IPS-18a (cell line): ENCODE measurements around the gene SLC23A2.

Experiments used
- H3K27ac ChIP-seq: one replicate; pipeline ENCODE4 v1.5.1; 2013; ENCODE audit warnings: low read length
- H3K27me3 ChIP-seq: one replicate; pipeline ENCODE4 v1.6.1; 2013; ENCODE audit warnings: mild to moderate bottlenecking, low read length; ENCODE audit not compliant: control insufficient read depth, insufficient read depth
- H3K36me3 ChIP-seq: one replicate; pipeline ENCODE4 v1.6.1; 2013; ENCODE audit warnings: low read depth, low read length; ENCODE audit not compliant: control insufficient read depth
- H3K4me1 ChIP-seq: one replicate; pipeline ENCODE4 v1.6.1; 2013; ENCODE audit warnings: low read depth, low read length; ENCODE audit not compliant: control insufficient read depth
- H3K4me3 ChIP-seq: one replicate; pipeline ENCODE4 v1.5.1; 2013; ENCODE audit warnings: low read length
- H3K9ac ChIP-seq: one replicate; pipeline ENCODE4 v1.6.1; 2013; ENCODE audit warnings: mild to moderate bottlenecking, low read length, moderate library complexity
- H3K9me3 ChIP-seq: one replicate; pipeline ENCODE4 v1.6.1; 2013; ENCODE audit warnings: low read depth, low read length; ENCODE audit not compliant: control insufficient read depth

SLC23A2 gene

GRCh38 chr20:4813076-4813862 lies 188.0 kb downstream of the SLC23A2 start:
- H3K27ac ChIP-seq, result no peak overlapping the region
- no peaks in the 10 kb centered on the region for H3K36me3 ChIP-seq

DNA sequence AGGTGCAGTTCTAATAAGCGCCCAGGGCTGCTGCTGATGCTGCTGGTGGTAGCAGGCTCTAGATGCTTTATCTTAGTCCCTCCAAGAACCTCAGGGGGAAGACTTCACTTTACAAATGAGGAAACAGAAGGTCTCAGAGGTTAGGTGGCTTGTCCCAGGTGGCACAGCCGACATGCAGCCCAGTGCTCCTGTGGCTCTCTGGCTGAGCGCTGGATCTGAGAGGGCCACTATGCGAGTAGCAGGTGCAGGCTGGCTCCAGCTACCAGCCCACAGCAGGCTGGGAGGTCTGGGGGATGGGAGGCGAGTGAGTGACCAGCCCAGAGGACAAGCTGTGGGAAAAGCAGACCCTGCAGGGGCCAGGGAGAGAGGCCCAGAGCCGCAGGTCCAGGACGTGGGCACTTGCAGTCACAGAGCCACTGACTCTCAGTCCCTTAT lies 188.7 kb downstream of the SLC23A2 start:
- H3K9me3 ChIP-seq, result no peaks in the 10 kb centered on the region
- H3K27me3 ChIP-seq, result no peaks in the 10 kb centered on the region
- H3K4me1 ChIP-seq, result peaks cover 5% of the 10 kb centered on the region
- H3K36me3 ChIP-seq, result no peaks in the 10 kb centered on the region
- H3K9ac ChIP-seq, result no peak overlapping the region
- no peak overlapping the region for H3K4me3 ChIP-seq
- H3K27ac ChIP-seq, result no peak overlapping the region

More at GRCh38 chr20:4813076-4813862, 188.0 kb downstream of the SLC23A2 start:
- Histone ChIP-seq H3K9ac (no peak overlapping the region), H3K4me3 (no peak overlapping the region), H3K4me1 (peaks cover 5% of the 10 kb centered on the region), H3K9me3 (no peaks in the 10 kb centered on the region), H3K27me3 (no peaks in the 10 kb centered on the region)

DNA sequence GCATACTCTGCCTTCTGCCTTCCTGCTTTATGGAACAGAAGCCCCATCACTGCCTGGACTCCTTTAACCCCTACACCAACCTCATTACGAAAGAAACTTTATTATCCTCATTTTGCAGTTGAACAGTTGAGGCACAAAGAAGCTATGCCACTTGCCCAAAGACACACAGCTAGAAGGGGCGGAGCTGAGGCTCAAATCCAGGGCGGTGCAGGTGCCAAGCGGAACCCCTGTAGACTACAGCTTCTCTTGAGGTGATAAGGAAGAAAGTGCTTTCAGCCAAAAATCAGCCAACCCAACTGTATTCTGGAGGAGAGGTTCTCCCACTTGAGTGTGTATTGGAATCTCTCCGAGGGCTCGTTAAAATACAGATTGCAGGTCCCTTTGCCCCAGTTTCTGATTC lies 189.1 kb downstream of the SLC23A2 start:
- H3K4me1 ChIP-seq, result peaks cover 5% of the 10 kb centered on the region
- H3K9me3 ChIP-seq, result no peaks in the 10 kb centered on the region
- H3K9ac ChIP-seq, result no peak overlapping the region
- H3K4me3 ChIP-seq, result no peak overlapping the region
- H3K36me3 ChIP-seq, result no peaks in the 10 kb centered on the region
- no peaks in the 10 kb centered on the region for H3K27me3 ChIP-seq
- no peak overlapping the region for H3K27ac ChIP-seq

DNA sequence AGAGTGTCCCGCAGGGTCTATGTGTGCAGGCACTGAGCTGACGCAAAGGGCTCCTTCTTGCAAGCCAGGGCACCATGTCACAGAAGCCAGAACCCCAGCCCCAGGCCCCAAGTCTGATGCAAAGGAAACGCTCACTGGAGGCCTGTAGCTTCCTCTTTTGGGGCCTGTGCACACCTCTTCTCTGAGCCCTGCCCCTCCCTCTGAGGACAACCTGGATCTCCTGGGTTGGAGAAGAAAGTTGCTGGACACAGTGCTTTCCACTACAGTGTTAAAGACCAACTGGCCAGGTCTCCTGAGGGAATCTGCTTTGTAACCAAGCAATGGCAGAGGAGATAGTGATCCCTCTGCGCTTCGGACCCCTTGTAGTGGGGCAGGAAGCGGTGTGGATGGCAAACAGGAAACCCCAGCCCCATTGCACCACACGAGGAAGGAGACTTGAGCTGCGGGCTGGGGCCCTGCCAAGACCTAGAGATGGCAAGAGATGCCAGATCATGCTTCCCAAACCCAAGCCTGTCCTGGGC lies 189.6 kb downstream of the SLC23A2 start:
- H3K4me3 ChIP-seq, result no peak overlapping the region
- H3K27me3 ChIP-seq, result no peaks in the 10 kb centered on the region
- H3K36me3 ChIP-seq, result no peaks in the 10 kb centered on the region
- H3K9me3 ChIP-seq, result no peaks in the 10 kb centered on the region
- peaks cover 5% of the 10 kb centered on the region for H3K4me1 ChIP-seq
- H3K27ac ChIP-seq, result no peak overlapping the region
- H3K9ac ChIP-seq, result no peak overlapping the region

- no peak overlapping the region for H3K27ac ChIP-seq
- no peaks in the 10 kb centered on the region for H3K27me3 ChIP-seq
- no peaks in the 10 kb centered on the region for H3K36me3 ChIP-seq
- H3K9ac ChIP-seq, result no peak overlapping the region
- H3K4me3 ChIP-seq, result no peak overlapping the region
- H3K4me1 ChIP-seq, result peaks cover 5% of the 10 kb centered on the region
- H3K9me3 ChIP-seq, result no peaks in the 10 kb centered on the region
Observed at GRCh38 chr20:4811257-4811656, 190.1 kb downstream of the SLC23A2 start.

- Histone ChIP-seq H3K27me3 (no peaks in the 10 kb centered on the region), H3K9ac (no peak overlapping the region), H3K27ac (no peak overlapping the region), H3K9me3 (no peaks in the 10 kb centered on the region), H3K36me3 (no peaks in the 10 kb centered on the region), H3K4me3 (no peak overlapping the region), H3K4me1 (peaks cover 5% of the 10 kb centered on the region)
Observed at GRCh38 chr20:4810426-4811019, 190.8 kb downstream of the SLC23A2 start.

GRCh38 chr20:4809707-4810106 lies 191.6 kb downstream of the SLC23A2 start:
- H3K4me1 ChIP-seq, result peaks cover 5% of the 10 kb centered on the region
- H3K27ac ChIP-seq, result no peak overlapping the region
- H3K27me3 ChIP-seq, result no peaks in the 10 kb centered on the region
- H3K4me3 ChIP-seq, result no peak overlapping the region
- no peaks in the 10 kb centered on the region for H3K36me3 ChIP-seq
- H3K9ac ChIP-seq, result no peak overlapping the region
- no peaks in the 10 kb centered on the region for H3K9me3 ChIP-seq

DNA sequence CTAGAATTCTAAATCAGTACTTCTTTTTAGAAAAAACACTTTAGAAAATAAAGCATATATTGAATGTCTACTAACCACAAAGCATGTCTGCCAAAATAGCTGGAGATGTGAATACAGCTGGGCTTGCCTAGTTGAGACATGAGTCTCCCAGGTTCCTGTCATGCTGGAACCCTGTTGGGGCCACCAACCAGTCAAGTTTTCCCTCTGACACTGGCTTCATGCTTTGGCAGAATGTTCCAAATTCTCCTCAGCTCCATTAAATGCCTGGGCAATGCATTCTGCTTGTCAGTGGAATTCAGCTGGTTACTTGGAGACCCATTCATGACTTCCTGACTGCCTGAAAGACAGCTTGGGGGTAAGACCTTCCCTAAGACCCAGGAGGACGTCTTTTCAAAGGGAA lies 192.4 kb downstream of the SLC23A2 start:
- Histone ChIP-seq H3K4me3 (no peak overlapping the region), H3K27ac (no peak overlapping the region), H3K4me1 (peaks cover 5% of the 10 kb centered on the region), H3K9ac (no peak overlapping the region), H3K36me3 (no peaks in the 10 kb centered on the region), H3K27me3 (no peaks in the 10 kb centered on the region), H3K9me3 (no peaks in the 10 kb centered on the region)

DNA sequence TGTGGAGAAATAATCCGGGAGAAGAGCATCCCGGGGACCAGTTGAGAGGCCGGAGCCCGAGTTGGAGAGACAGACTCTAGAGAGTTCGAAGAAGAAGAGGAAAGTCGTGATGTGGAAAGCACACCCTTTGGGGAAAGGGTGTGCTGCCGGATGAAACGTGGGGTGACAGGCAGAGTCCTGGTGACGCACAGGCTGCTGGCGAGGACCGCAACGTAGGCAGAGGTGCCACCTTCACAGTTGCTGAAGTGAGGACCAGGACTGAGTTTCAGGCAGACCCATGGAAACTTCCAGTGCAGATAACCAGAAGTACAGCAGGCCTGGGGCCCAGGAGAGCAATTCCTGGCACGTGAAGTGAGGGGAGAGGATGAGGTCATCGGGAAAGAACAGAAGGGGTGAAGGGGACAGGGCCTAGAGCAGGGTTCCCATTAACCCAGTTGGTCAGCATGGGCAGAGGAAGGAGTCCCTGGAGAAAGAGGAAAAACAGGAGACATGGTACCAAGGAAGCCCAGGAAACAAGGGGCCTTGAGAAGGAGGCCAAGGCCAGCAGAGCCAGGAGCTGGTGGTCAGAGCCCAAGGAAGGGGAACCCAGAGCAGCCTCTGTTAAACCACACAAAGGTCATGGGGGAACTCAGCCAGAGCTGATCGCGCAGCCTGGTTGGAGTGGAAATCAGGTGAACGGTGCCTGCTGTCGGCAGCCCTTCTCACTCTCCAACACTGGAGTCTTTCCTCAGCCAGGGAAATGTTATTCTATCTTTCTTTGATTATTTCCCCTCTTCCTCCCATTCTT lies 195.5 kb downstream of the SLC23A2 start:
- Histone ChIP-seq H3K27ac (no peak overlapping the region), H3K4me3 (no peak overlapping the region), H3K9me3 (no peaks in the 10 kb centered on the region), H3K4me1 (peaks cover 5% of the 10 kb centered on the region), H3K27me3 (no peaks in the 10 kb centered on the region), H3K36me3 (no peaks in the 10 kb centered on the region), H3K9ac (no peak overlapping the region)

DNA sequence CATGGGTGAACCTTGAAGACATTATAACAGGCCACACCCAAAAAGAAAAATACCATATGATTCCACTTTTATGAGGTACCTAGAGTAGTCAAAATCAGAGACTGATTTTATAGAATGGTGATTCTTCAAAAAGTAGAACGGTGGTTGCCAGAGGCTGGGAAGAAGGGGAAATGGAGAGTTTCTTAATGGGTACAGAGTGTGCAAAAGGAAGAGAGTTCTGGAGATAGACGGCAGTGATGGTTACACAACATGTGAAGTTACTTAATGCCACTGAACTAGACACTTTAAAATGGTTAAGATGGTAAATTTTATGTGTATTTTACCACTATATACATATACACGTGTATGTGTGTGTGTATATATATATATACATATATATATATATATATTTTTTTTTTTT lies 198.8 kb downstream of the SLC23A2 start:
- H3K36me3 ChIP-seq, result peaks cover 6% of the 10 kb centered on the region
- no peak overlapping the region for H3K27ac ChIP-seq
- no peak overlapping the region for H3K4me3 ChIP-seq
- H3K4me1 ChIP-seq, result no peaks in the 10 kb centered on the region
- H3K27me3 ChIP-seq, result no peaks in the 10 kb centered on the region
- no peaks in the 10 kb centered on the region for H3K9me3 ChIP-seq
- no peak overlapping the region for H3K9ac ChIP-seq
